ENCODE results near the gene NR1H3. TPM values are rescaled to one million over a fixed set of nuclear protein-coding genes. Genes with fewer than 3 reads are reported as not detected.

NR1H3 gene
- total RNA-seq, 2 experiments from 2014 or later = 6.2 to 14.7 TPM

GRCh38 chr11:47268448-47269001 is 10.7 kb downstream of the NR1H3 start:
- Histone ChIP-seq H3K9me2 (ENCODE audit: insufficient read depth, low read length) (no peaks in the 10 kb centered on the region), H2AFZ (ENCODE audit: low read length) (peak overlapping the region; percentile 70), H3K4me3 (ENCODE audit: low read depth, low read length, poor library complexity, severe bottlenecking) (peak overlapping the region; percentile 78), H3K36me3 (ENCODE audit: insufficient read depth, low read length) (no peaks in the 10 kb centered on the region), H3K4me2 (ENCODE audit: low read length) (peak overlapping the region; percentile 60), H4K20me1 (ENCODE audit: insufficient read depth, low read length) (peaks cover 24% of the 10 kb centered on the region; the same call in 1 of the 2 replicates), H3K27ac (ENCODE audit: low read depth, low read length, poor library complexity, severe bottlenecking) (peak overlapping the region; percentile 78), H3K4me1 (ENCODE audit: insufficient read depth, low read length, poor library complexity, severe bottlenecking) (peaks cover 53% of the 10 kb centered on the region), H3K79me2 (ENCODE audit: insufficient read depth, low read depth, low read length) (peaks cover 30% of the 10 kb centered on the region), H3K9me3 (ENCODE audit: low read length) (no peaks in the 10 kb centered on the region)
- no peak for TF ChIP-seq CTCF (conservative IDR thresholded peaks at IDR 0.05; ENCODE audit: low read length)
- ChIA-PET POLR2A (interaction anchor here (0.6 to 1.3 kb wide), 2 partner anchors 10 to 607 kb away, joined by 4 to 5 read pairs; no protein-coding TSS in a partner anchor), CTCF (ENCODE audit: unreplicated experiment) (no interaction called here)
- no peak for DNase-seq (ENCODE audit: low spot score)
- intact Hi-C loops (cut with micrococcal nuclease; ENCODE audit: unreplicated experiment) = loop anchor here (1.0 to 2.0 kb wide), 6 partner anchors 49 to 158 kb away; partner anchors contain the start of genes DDB2, PSMC3 and SLC39A13
- no TSS peak for BruUV-seq (replicated peaks)

GRCh38 chr11:47269002-47269828 is 11.4 kb downstream of the NR1H3 start:
- Histone ChIP-seq H3K36me3 (ENCODE audit: insufficient read depth, low read length) (peaks cover 6% of the 10 kb centered on the region; the same call in 1 of the 2 replicates), H3K4me2 (ENCODE audit: low read length) (peak overlapping the region; percentile 86), H3K4me1 (ENCODE audit: insufficient read depth, low read length, poor library complexity, severe bottlenecking) (peaks cover 53% of the 10 kb centered on the region), H3K9me2 (ENCODE audit: insufficient read depth, low read length) (no peaks in the 10 kb centered on the region), H3K4me3 (ENCODE audit: low read depth, low read length, poor library complexity, severe bottlenecking) (peak overlapping the region; percentile 78), H3K79me2 (ENCODE audit: insufficient read depth, low read depth, low read length) (peaks cover 37% of the 10 kb centered on the region), H4K20me1 (ENCODE audit: insufficient read depth, low read length) (peaks cover 24% of the 10 kb centered on the region; the same call in 1 of the 2 replicates), H3K9me3 (ENCODE audit: low read length) (no peaks in the 10 kb centered on the region), H3K27ac (ENCODE audit: low read depth, low read length, poor library complexity, severe bottlenecking) (peak overlapping the region; percentile 78), H2AFZ (ENCODE audit: low read length) (peak overlapping the region; percentile 70)
- peak; percentile 94 for DNase-seq (ENCODE audit: low spot score)
- CTCF ChIA-PET (ENCODE audit: unreplicated experiment) = no interaction called here
- no peak for TF ChIP-seq EZH2phosphoT487 (IDR thresholded peaks at IDR 0.05; ENCODE audit: borderline replicate concordance, low read depth, low read length)
- TF ChIP-seq CTCF (conservative IDR thresholded peaks at IDR 0.05; ENCODE audit: low read length) = peak; percentile 51
- no TSS peak for BruUV-seq (replicated peaks)
- intact Hi-C loops (cut with micrococcal nuclease; ENCODE audit: unreplicated experiment) = loop anchor here (1.0 to 2.0 kb wide), 6 partner anchors 50 to 157 kb away; partner anchors contain the start of genes DDB2, PSMC3 and SLC39A13
- POLR2A ChIA-PET = interaction anchor here (0.6 to 1.3 kb wide), 2 partner anchors 11 to 608 kb away, joined by 4 to 5 read pairs; no protein-coding TSS in a partner anchor

Measured in OCI-LY7 (cell line).